ENCODE measurements around the gene PRPF8. TPM values are rescaled to one million over a fixed set of nuclear protein-coding genes. Genes with fewer than 3 reads are reported as not detected.

The PRPF8 gene
- total RNA-seq, 1 donor from 2014 or later, result 449 TPM

- H3K27ac Mint-ChIP-seq (ENCODE audit: unreplicated experiment), result no peak overlapping the region
- no peak for DNase-seq (ENCODE audit: low read depth, low spot score)
- peaks cover 16% of the 10 kb centered on the region for H3K27me3 Mint-ChIP-seq (ENCODE audit: low read depth)
- no peaks in the 10 kb centered on the region for H3K9me3 Mint-ChIP-seq
- H3K4me3 Mint-ChIP-seq, result no peak overlapping the region
- no peaks in the 10 kb centered on the region for H3K36me3 Mint-ChIP-seq (ENCODE audit: low read depth)
- H3K4me1 Mint-ChIP-seq, result peaks cover 25% of the 10 kb centered on the region
- TF ChIP-seq CTCF (conservative IDR thresholded peaks at IDR 0.05), result no peak
Measured at GRCh38 chr17:1623057-1623630, 61.5 kb downstream of the PRPF8 start.

GRCh38 chr17:1621273-1621954 is 63.3 kb downstream of the PRPF8 start:
- peak overlapping the region; percentile 81 for H3K27ac Mint-ChIP-seq (ENCODE audit: unreplicated experiment)
- no peak for DNase-seq (ENCODE audit: low read depth, low spot score)
- H3K4me3 Mint-ChIP-seq, result no peak overlapping the region
- no peaks in the 10 kb centered on the region for H3K36me3 Mint-ChIP-seq (ENCODE audit: low read depth)
- no peaks in the 10 kb centered on the region for H3K9me3 Mint-ChIP-seq
- peaks cover 7% of the 10 kb centered on the region for H3K27me3 Mint-ChIP-seq (ENCODE audit: low read depth)
- no peak for TF ChIP-seq CTCF (conservative IDR thresholded peaks at IDR 0.05)
- H3K4me1 Mint-ChIP-seq, result peaks cover 16% of the 10 kb centered on the region

- Mint-ChIP-seq H3K27me3 (ENCODE audit: low read depth) (no peaks in the 10 kb centered on the region), H3K9me3 (no peaks in the 10 kb centered on the region)
- DNase-seq (ENCODE audit: low read depth, low spot score), result no peak
Measured at GRCh38 chr17:1620486-1620885, 64.2 kb downstream of the PRPF8 start.

GRCh38 chr17:1617620-1618174 is 67.0 kb downstream of the PRPF8 start:
- TF ChIP-seq CTCF (conservative IDR thresholded peaks at IDR 0.05), result no peak
- H3K4me3 Mint-ChIP-seq, result no peak overlapping the region
- H3K36me3 Mint-ChIP-seq (ENCODE audit: low read depth), result no peaks in the 10 kb centered on the region
- DNase-seq (ENCODE audit: low read depth, low spot score), result no peak
- H3K27me3 Mint-ChIP-seq (ENCODE audit: low read depth), result no peaks in the 10 kb centered on the region
- H3K9me3 Mint-ChIP-seq, result no peaks in the 10 kb centered on the region
- H3K27ac Mint-ChIP-seq (ENCODE audit: unreplicated experiment), result no peak overlapping the region
- no peaks in the 10 kb centered on the region for H3K4me1 Mint-ChIP-seq

More at GRCh38 chr17:1620486-1620885, 64.2 kb downstream of the PRPF8 start:
- no peak overlapping the region for H3K4me3 Mint-ChIP-seq
- TF ChIP-seq CTCF (conservative IDR thresholded peaks at IDR 0.05), result no peak
- H3K4me1 Mint-ChIP-seq, result peaks cover 6% of the 10 kb centered on the region
- no peaks in the 10 kb centered on the region for H3K36me3 Mint-ChIP-seq (ENCODE audit: low read depth)
- H3K27ac Mint-ChIP-seq (ENCODE audit: unreplicated experiment), result no peak overlapping the region

- Mint-ChIP-seq H3K9me3 (no peaks in the 10 kb centered on the region), H3K4me3 (no peak overlapping the region), H3K36me3 (ENCODE audit: low read depth) (no peaks in the 10 kb centered on the region), H3K27ac (ENCODE audit: unreplicated experiment) (no peak overlapping the region), H3K4me1 (no peaks in the 10 kb centered on the region), H3K27me3 (ENCODE audit: low read depth) (no peaks in the 10 kb centered on the region)
- TF ChIP-seq CTCF (conservative IDR thresholded peaks at IDR 0.05), result no peak
- no peak for DNase-seq (ENCODE audit: low read depth, low spot score)
Measured at GRCh38 chr17:1616101-1616500, 68.6 kb downstream of the PRPF8 start.
